Measurements from ENCODE around the gene UQCC3. TPM values are rescaled to one million over a fixed set of nuclear protein-coding genes. Genes with fewer than 3 reads are reported as not detected.
A peak's percentile ranks its signal among the peaks of the same experiment; 100 is the strongest.

UQCC3 gene
- total RNA-seq, 1 donor from 2014 or later: 7.3 TPM

GRCh38 chr11:62677714-62678113, 6.2 kb downstream of the UQCC3 start:
- H3K36me3 Mint-ChIP-seq: peaks cover 15% of the 10 kb centered on the region

DNA sequence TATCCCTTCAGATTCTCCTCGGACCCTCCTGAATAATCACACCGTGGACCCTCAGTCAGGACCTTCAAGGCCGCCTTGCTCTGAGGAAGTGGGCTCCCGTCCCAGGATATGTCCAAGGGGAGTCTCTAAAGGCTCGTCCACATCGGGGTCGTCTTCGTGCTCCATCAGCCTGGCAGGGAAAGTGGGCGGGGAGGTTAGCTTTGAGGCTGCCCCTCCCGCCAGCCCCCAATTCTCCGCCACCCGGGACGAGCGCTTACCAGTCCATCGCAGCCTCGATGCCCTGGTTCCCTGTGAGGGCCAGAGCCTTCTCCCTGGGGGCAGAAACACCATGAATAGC, 6.9 kb downstream of the UQCC3 start:
- peak overlapping the region; percentile 91 for H3K4me3 Mint-ChIP-seq
- TF ChIP-seq CTCF (IDR thresholded peaks at IDR 0.05; ENCODE audit: unreplicated experiment): no peak
- peaks cover 26% of the 10 kb centered on the region for H3K4me1 Mint-ChIP-seq
- peaks cover 15% of the 10 kb centered on the region for H3K36me3 Mint-ChIP-seq
- no peaks in the 10 kb centered on the region for H3K9me3 Mint-ChIP-seq
- DNase-seq (ENCODE audit: low spot score in 2 of 2, unreplicated experiment in 2 of 2): no peak
- H3K27ac Mint-ChIP-seq: peak overlapping the region; percentile 98
- H3K27me3 Mint-ChIP-seq (ENCODE audit: low read depth): no peaks in the 10 kb centered on the region

More at GRCh38 chr11:62677714-62678113, 6.2 kb downstream of the UQCC3 start:
- H3K27me3 Mint-ChIP-seq (ENCODE audit: low read depth): no peaks in the 10 kb centered on the region
- H3K4me1 Mint-ChIP-seq: peaks cover 26% of the 10 kb centered on the region
- DNase-seq (ENCODE audit: low spot score in 2 of 2, unreplicated experiment in 2 of 2): no peak
- no peak for TF ChIP-seq CTCF (IDR thresholded peaks at IDR 0.05; ENCODE audit: unreplicated experiment)
- no peaks in the 10 kb centered on the region for H3K9me3 Mint-ChIP-seq
- peak overlapping the region; percentile 91 for H3K4me3 Mint-ChIP-seq
- peak overlapping the region; percentile 98 for H3K27ac Mint-ChIP-seq

DNA sequence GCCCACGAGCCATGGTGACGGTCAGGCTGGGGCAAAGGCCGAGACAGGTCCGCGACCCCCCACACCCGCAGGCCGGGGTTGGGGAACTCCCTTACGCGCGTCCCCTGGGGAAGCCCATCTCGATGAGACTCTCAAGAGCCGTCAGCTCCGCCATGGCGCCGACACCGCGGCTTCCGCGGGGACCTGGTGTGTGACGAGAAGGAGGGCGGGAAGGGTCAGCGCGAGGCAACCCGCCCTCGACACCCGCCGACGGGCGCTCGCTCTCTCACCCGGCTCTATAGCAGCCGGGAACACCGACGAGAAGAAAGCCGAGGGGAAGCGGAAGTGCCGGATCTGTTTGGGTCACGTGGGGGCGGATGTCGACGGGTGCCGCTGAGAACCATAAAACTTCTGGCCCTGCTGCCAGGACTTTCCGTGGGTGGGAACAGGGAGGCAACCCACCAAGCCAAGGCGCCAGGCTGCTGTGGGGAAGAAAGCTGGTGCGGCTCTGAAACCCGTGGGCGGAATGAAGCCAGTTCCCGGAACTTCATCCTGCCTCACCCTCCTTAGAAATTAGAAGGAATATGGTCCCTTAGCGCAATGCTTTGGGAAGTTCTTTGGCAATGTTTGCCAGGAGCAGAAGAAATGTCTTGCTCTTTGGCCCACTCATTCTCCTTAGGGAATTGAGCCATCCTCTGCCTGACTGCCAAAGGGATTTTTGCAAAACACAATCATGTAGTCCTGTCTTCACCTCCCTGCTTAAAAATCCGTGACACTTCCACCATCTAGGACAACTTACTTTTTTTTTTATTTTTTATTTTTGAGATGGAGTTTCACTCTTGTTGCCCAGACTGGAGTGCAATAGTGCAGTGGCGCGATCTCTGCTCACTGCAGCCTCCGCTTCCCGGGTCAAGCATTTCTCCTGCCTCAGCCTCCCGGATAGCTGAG, 7.6 kb downstream of the UQCC3 start, which contains the start of gene UBXN1:
Gene UBXN1, minus strand, starts transcription at position 304 of the 927 bp plus-strand sequence. Its CDS starts 150 bp downstream, at position 154.
- Mint-ChIP-seq H3K4me1 (peaks cover 26% of the 10 kb centered on the region), H3K9me3 (no peaks in the 10 kb centered on the region), H3K36me3 (peaks cover 15% of the 10 kb centered on the region), H3K27me3 (ENCODE audit: low read depth) (no peaks in the 10 kb centered on the region), H3K27ac (peak within 1 kb of the TSS; percentile 98), H3K4me3 (peak within 1 kb of the TSS; percentile 91)
- peak; percentile 54 to 83 for DNase-seq (ENCODE audit: low spot score in 2 of 2, unreplicated experiment in 2 of 2)
- no peak for TF ChIP-seq CTCF (IDR thresholded peaks at IDR 0.05; ENCODE audit: unreplicated experiment)

DNA sequence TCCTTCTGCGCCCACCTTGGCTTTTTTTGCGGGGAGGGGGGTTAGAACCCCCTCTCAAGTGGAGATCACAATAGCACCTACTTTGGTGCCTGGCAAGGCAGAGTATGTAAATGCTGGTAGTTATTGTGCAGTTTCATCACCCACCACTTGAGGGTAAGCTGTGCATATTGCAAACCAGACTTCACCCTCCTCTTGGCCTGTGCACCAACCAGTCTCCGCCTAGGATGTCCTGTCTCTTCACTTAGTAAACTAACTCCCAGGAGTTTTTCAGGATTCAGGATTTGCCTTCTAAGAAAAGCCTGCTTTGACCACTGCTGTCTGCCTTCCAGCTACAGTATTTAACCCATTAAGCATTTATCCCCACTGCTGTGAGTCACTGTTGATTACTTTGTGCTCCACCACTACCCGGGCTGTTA, 9.4 kb downstream of the UQCC3 start:
- Mint-ChIP-seq H3K27ac (peak overlapping the region; percentile 67), H3K36me3 (peaks cover 11% of the 10 kb centered on the region)

DNA sequence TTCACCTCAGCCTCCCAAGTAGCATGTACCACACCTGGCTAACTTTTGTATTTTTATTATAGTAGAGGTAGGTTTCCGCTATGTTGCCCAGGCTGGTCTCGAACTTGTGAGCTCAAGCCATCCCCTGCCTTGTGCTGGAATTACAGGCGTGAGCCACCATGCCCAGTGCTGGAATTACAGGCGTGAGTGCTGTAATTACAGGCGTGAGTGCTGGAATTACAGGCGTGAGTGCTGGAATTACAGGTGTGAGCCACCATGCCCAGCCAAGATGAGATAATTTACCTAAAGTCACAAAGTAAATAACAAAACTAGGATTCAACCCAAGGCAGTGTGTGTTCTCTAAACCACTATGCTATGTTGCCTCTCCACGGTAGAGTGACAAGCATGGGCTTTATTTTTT, 11.0 kb downstream of the UQCC3 start:
- Mint-ChIP-seq H3K4me1 (peaks cover 22% of the 10 kb centered on the region), H3K27me3 (ENCODE audit: low read depth) (no peaks in the 10 kb centered on the region), H3K36me3 (peaks cover 5% of the 10 kb centered on the region), H3K9me3 (no peaks in the 10 kb centered on the region), H3K4me3 (no peak overlapping the region), H3K27ac (no peak overlapping the region)
- DNase-seq (ENCODE audit: low spot score in 2 of 2, unreplicated experiment in 2 of 2): no peak
- no peak for TF ChIP-seq CTCF (IDR thresholded peaks at IDR 0.05; ENCODE audit: unreplicated experiment)

More for the DNA sequence above, 9.4 kb downstream of the UQCC3 start:
- no peaks in the 10 kb centered on the region for H3K27me3 Mint-ChIP-seq (ENCODE audit: low read depth)
- H3K9me3 Mint-ChIP-seq: no peaks in the 10 kb centered on the region
- TF ChIP-seq CTCF (IDR thresholded peaks at IDR 0.05; ENCODE audit: unreplicated experiment): peak; percentile 43
- DNase-seq (ENCODE audit: low spot score in 2 of 2, unreplicated experiment in 2 of 2): no peak
- peaks cover 26% of the 10 kb centered on the region for H3K4me1 Mint-ChIP-seq
- H3K4me3 Mint-ChIP-seq: peak overlapping the region; percentile 42

All from mesothelial cell of epicardium (in vitro differentiated cells).